K562 (cell line): ENCODE measurements around the gene NPAS3. TPM values are rescaled to one million over a fixed set of nuclear protein-coding genes. Genes with fewer than 3 reads are reported as not detected.

Source experiments
- ATAC-seq: fragments of 200-7000 bp; cut with Tn5 transposase; 3 replicates; pipeline ENCODE4 v1.9.1; 2020; ENCODE audit warnings: moderate library complexity
- BruUV-seq: library from RNA; stranded (reverse); fragments of 400-500 nt; replicated peaks from 2 replicates; lab custom pipeline; 2021; lab: Mats Ljungman, UMichigan
- CTCF ChIA-PET: fragments of 300-600 bp; formaldehyde crosslinking; extraction: SDS; loops from one replicate; lab custom pipeline; 2021; ENCODE audit warnings: low intra/inter-chr PET ratio; lab: Yijun Ruan, JAX
- POLR2A ChIA-PET: fragments of 300-600, 350-650 bp; sonication (Branson Sonifier 250); formaldehyde crosslinking; extraction: SDS; loops from one replicate; lab custom pipeline; 2021; ENCODE audit warnings: antibody characterized with exemption, inconsistent platforms; lab: Yijun Ruan, JAX
- DNase-seq, 4 experiments: peaks; one replicate each; pipeline versions ENCODE4 v3.0.0 to v3.0.0-alpha.2; 2011 to 2018; ENCODE audit warnings: low spot score in 3 of 4, mixed read lengths in 3 of 4; ENCODE audit errors: extremely low read depth in 1 of 4
- FAIRE-seq: peaks from 2 replicates; lab custom pipeline; 2011; peaks lifted over from hg19 to GRCh38; lab: Jason Lieb, UNC
- H2AFZ ChIP-seq: 2 replicates; pipeline ENCODE4 v1.6.0; 2011; ENCODE audit warnings: low read depth, low read length, control low read depth, inconsistent platforms
- H3K27ac ChIP-seq: fragments of 200-600 bp; 3 replicates; pipeline ENCODE4 v1.8.0; 2011; ENCODE audit warnings: low read depth, mild to moderate bottlenecking, control low read depth, inconsistent platforms, low read length, moderate library complexity, mixed read lengths; ENCODE audit errors: extremely low read depth
- H3K27me3 ChIP-seq, 2 experiments: fragments of 300-600 bp in 1 of 2; 2 replicates in 1 of 2; 3 replicates in 1 of 2; pipeline versions ENCODE4 v1.6.0 to v1.8.0; 2011; ENCODE audit warnings: inconsistent platforms in 2 of 2, low read length in 2 of 2, mild to moderate bottlenecking in 1 of 2, mixed read lengths in 1 of 2, moderate library complexity in 1 of 2; ENCODE audit not compliant: control insufficient read depth in 2 of 2, insufficient read depth in 2 of 2
- H3K36me3 ChIP-seq: fragments of 300-600 bp; 3 replicates; pipeline ENCODE4 v1.8.0; 2011; ENCODE audit warnings: mild to moderate bottlenecking, low read length, inconsistent platforms; ENCODE audit not compliant: control insufficient read depth, insufficient read depth
- H3K4me1 ChIP-seq, 2 experiments: fragments of 200-600 bp in 1 of 2; replicated peaks in 1 of 2; 2 replicates in 1 of 2; 3 replicates in 1 of 2; pipeline versions ENCODE4 v1.5.1 to v1.8.0; 2011; ENCODE audit warnings: inconsistent platforms in 2 of 2, low read length in 2 of 2, mild to moderate bottlenecking in 1 of 2, mixed read lengths in 1 of 2, moderate library complexity in 1 of 2; ENCODE audit not compliant: control insufficient read depth in 2 of 2, insufficient read depth in 2 of 2
- H3K4me2 ChIP-seq: 2 replicates; pipeline ENCODE4 v1.6.1; 2011; ENCODE audit warnings: low read length, control low read depth, inconsistent platforms, mixed read lengths; ENCODE audit not compliant: insufficient read depth
- H3K4me3 ChIP-seq: fragments of 200-600 bp; sonication (generic), shearing (Covaris generic); 2 replicates; pipeline ENCODE4 v1.5.1; 2016; ENCODE audit warnings: control low read depth, inconsistent platforms
- H3K79me2 ChIP-seq: fragments of 200-600 bp; 3 replicates; pipeline ENCODE4 v1.8.0; 2011; ENCODE audit warnings: low read length, inconsistent platforms; ENCODE audit not compliant: control insufficient read depth, insufficient read depth
- H3K9ac ChIP-seq, 2 experiments: 2 replicates each; pipeline versions ENCODE4 v1.6.0 to v1.6.1; 2011; ENCODE audit warnings: low read depth in 2 of 2, low read length in 2 of 2, control low read depth in 1 of 2, inconsistent platforms in 1 of 2, mild to moderate bottlenecking in 1 of 2, mixed read lengths in 1 of 2; ENCODE audit not compliant: insufficient read depth in 1 of 2
- H3K9me1 ChIP-seq: one replicate; pipeline ENCODE4 v1.6.0; 2011; ENCODE audit warnings: inconsistent platforms, mild to moderate bottlenecking, low read length, moderate library complexity; ENCODE audit not compliant: control insufficient read depth, insufficient read depth
- H3K9me3 ChIP-seq: replicated peaks from 2 replicates; pipeline ENCODE4 v1.5.1; 2011; ENCODE audit warnings: low read depth, low read length, inconsistent platforms; ENCODE audit not compliant: control insufficient read depth, insufficient read depth
- H4K20me1 ChIP-seq: replicated peaks from 2 replicates; pipeline ENCODE4 v1.6.1; 2011; ENCODE audit warnings: low read length, inconsistent platforms, mixed read lengths; ENCODE audit not compliant: control insufficient read depth, insufficient read depth
- BMI1 ChIP-seq: fragments of 150-350 bp; IDR thresholded peaks from 2 replicates; pipeline ENCODE4 v1.6.1; 2014; ENCODE audit warnings: low read length
- CBX3 ChIP-seq, 2 experiments: IDR thresholded peaks; 1 replicate in 1 of 2; 2 replicates in 1 of 2; pipeline ENCODE4 v1.6.1; 2012; ENCODE audit warnings: inconsistent platforms in 2 of 2, low read length in 2 of 2, borderline replicate concordance in 1 of 2, control low read depth in 1 of 2
- GATAD2A ChIP-seq: fragments of 450-650 bp; IDR thresholded peaks from 2 replicates; pipeline ENCODE4 v1.6.1; 2017
- HMG20A ChIP-seq: fragments of 450-650 bp; formaldehyde crosslinking; conservative IDR thresholded peaks from 2 replicates; pipeline ENCODE4 v1.4.0; 2020; ENCODE audit warnings: mild to moderate bottlenecking, mixed read lengths
- LEF1 ChIP-seq: fragments of 450-650 bp; IDR thresholded peaks from 2 replicates; pipeline ENCODE4 v1.6.1; 2016; ENCODE audit warnings: mild to moderate bottlenecking
- MCM3 ChIP-seq: fragments of 450-650 bp; IDR thresholded peaks from 2 replicates; pipeline ENCODE4 v1.6.1; 2016
- NFATC3 ChIP-seq: fragments of 450-650 bp; IDR thresholded peaks from 2 replicates; pipeline ENCODE4 v1.6.1; 2017; ENCODE audit warnings: mild to moderate bottlenecking
- PML ChIP-seq: IDR thresholded peaks from 2 replicates; pipeline ENCODE4 v1.6.1; 2012; ENCODE audit warnings: low read length, inconsistent platforms
- SLC30A9 ChIP-seq: fragments of 250-450 bp; sonication (Bioruptor Pico); IDR thresholded peaks from 2 replicates; pipeline ENCODE4 v1.8.0; 2022; ENCODE audit warnings: mild to moderate bottlenecking, moderate library complexity
- SMAD2 ChIP-seq: fragments of 150-350 bp; IDR thresholded peaks from 2 replicates; pipeline ENCODE4 v1.6.1; 2014; ENCODE audit warnings: low read depth, mild to moderate bottlenecking, low read length
- SMARCB1 ChIP-seq: IDR thresholded peaks from 2 replicates; pipeline ENCODE4 v1.6.1; 2011; ENCODE audit warnings: improper control_type of control experiment, low read depth; ENCODE audit not compliant: insufficient read length
- TCFL5 ChIP-seq: fragments of 250-450 bp; sonication (Bioruptor Pico); conservative IDR thresholded peaks from 2 replicates; pipeline ENCODE4 v1.6.1; 2021; ENCODE audit warnings: mild to moderate bottlenecking, moderate library complexity, matching md5 sums
- ZFP1 ChIP-seq: fragments of 450-650 bp; formaldehyde crosslinking; IDR thresholded peaks from 2 replicates; pipeline ENCODE4 v1.4.0; 2020; ENCODE audit warnings: mild to moderate bottlenecking, mixed read lengths
- ZNF133 ChIP-seq: fragments of 250-450 bp; sonication (Bioruptor Pico); IDR thresholded peaks from 2 replicates; pipeline ENCODE4 v1.4.0; 2020; ENCODE audit warnings: mild to moderate bottlenecking
- ZNF586 ChIP-seq: fragments of 450-650 bp; formaldehyde crosslinking; conservative IDR thresholded peaks from 2 replicates; pipeline ENCODE4 v1.4.0; 2020; ENCODE audit warnings: mild to moderate bottlenecking, moderate library complexity
- WGBS: fragments of 100-300 bp; shearing (Covaris generic); methylation state at CpG from one replicate; pipeline ENCODE4 v1.1.6; 2016; ENCODE audit warnings: low coverage, mixed read lengths; ENCODE audit not compliant: insufficient coverage; ENCODE audit errors: missing lambda C conversion rate; 5-methylcytosine and 5-hydroxymethylcytosine counted together
- in situ Hi-C: fragments of 300-500 bp; cut with MboI; formaldehyde crosslinking; loops from 4 replicates; pipeline ENCODE4 v1.15.0; 2018; ENCODE audit warnings: inconsistent platforms, mixed read lengths
- intact Hi-C: fragments of 100-400 bp; cut with micrococcal nuclease; formaldehyde crosslinking; loops from 2 replicates; pipeline ENCODE4 v1.14.2; 2022
- polyA plus RNA-seq, 8 experiments: library from polyadenylated mRNA; depleted of rRNA in 4 of 8; stranded (reverse) in 5 of 8; unstranded in 3 of 8; fragments of >200 nt; fragmentation: Nextera tagmentation in 2 of 8; fragmentation: Illumina TruSeq in 1 of 8; extraction: Ambion mirVana in 2 of 8; extraction: Trizol in 1 of 8; gene quantifications; 2 replicates each; pipeline versions ENCODE4 v1.2.1 to v1.2.3, GENCODE V29; 2011 to 2014; ENCODE audit warnings: inconsistent platforms in 1 of 8, missing spikeins in 1 of 8
- total RNA-seq, 7 experiments: library from RNA; depleted of rRNA in 6 of 7; stranded (reverse); fragments of >200 nt in 6 of 7; fragmentation: Illumina TruSeq in 2 of 7; extraction: Trizol in 2 of 7; gene quantifications; 2 replicates each; pipeline versions ENCODE4 v1.2.1 to v1.2.3, GENCODE V29; 2011 to 2021; ENCODE audit warnings: low replicate concordance in 1 of 7

The NPAS3 gene
- total and polyA plus RNA-seq, 9 of the 15 experiments (the other 6 are each of a cell fraction or from before 2014, with no cell fraction given): 0.04 TPM; not detected in 8

DNA sequence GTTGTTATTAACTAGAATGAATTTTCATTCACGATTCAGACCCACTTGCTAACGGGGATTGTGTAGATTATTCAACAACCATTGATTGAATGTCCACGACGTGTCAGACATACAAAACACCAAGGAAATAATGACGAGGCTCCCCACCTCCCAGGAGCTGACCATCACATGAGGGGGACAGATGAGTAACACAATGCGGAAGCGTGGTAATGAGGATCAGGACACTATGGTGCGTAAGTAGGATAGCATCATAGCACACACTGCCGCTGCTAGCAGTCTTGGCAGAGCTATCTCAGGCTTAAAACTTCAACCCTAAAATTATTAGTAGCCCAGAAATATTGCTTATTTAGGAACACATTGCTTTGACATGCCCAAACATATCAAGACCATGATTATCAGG, 746.3 kb downstream of the NPAS3 start (continued):
- TF ChIP-seq GATAD2A (no peak), CBX3 (IDR thresholded peaks at IDR 0.05; ENCODE audit: borderline replicate concordance in 1 of 2, low read length in 2 of 2) (no peak)

DNA sequence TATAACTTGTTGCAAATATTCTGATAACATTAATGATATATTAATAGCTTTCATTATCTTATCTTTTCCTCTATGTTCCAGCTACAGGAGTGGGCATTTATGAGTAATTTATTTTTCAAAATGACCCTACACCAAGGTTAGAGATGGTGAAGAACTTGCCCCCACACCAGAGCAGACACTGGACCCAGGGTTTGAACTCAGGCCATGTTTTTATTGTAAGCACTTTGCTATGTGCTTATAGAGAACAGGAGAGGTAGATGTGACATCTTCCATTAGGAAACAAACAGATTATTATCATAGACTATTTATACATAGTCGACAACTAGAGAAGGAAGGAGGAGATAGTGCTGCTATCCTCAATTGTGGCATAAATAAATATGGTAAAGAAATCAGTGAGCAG, 747.0 kb downstream of the NPAS3 start:
- no peaks in the 10 kb centered on the region for H3K36me3 ChIP-seq
- ATAC-seq: no peak
- 0% methylated on average over 1 of the region's 1 CpG for WGBS
- TF ChIP-seq HMG20A (CRISPR knock-in tag): no peak
- no peak for TF ChIP-seq ZFP1 (CRISPR knock-in tag)
- TF ChIP-seq NFATC3: no peak
- no peak for TF ChIP-seq SMAD2
- no peak for TF ChIP-seq PML
- TF ChIP-seq MCM3: no peak
- no peak for TF ChIP-seq TCFL5
- no peak for TF ChIP-seq BMI1
- no peak for TF ChIP-seq ZNF586 (CRISPR knock-in tag)
- no peak for TF ChIP-seq SLC30A9 (CRISPR knock-in tag)
- TF ChIP-seq LEF1: no peak
- TF ChIP-seq ZNF133 (CRISPR knock-in tag): no peak
- no peak for TF ChIP-seq SMARCB1
- TF ChIP-seq, all 486 proteins: peak for 0
- Histone ChIP-seq H3K9me1 (no peaks in the 10 kb centered on the region), H3K4me2 (no peak overlapping the region), H3K27me3 (no peaks in the 10 kb centered on the region; a peak in 1 of 5 replicates), H3K9me3 (no peaks in the 10 kb centered on the region), H2AFZ (no peak overlapping the region), H4K20me1 (no peaks in the 10 kb centered on the region), H3K4me3 (no peak overlapping the region), H3K79me2 (no peaks in the 10 kb centered on the region), H3K9ac (no peak overlapping the region), H3K27ac (no peak overlapping the region), H3K4me1 (no peaks in the 10 kb centered on the region)
- in situ Hi-C loops: no loop called here
- FAIRE-seq (no peak), DNase-seq (no peak)
- ChIA-PET CTCF (no interaction called here), POLR2A (interaction anchor here (0.6 kb wide), 1 partner anchor 9 kb away, joined by 3 read pairs; no protein-coding TSS in a partner anchor)
- no TSS peak for BruUV-seq
- intact Hi-C loops: no loop called here
